ENCODE results near the gene SCFD1. TPM values are rescaled to one million over a fixed set of nuclear protein-coding genes. Genes with fewer than 3 reads are reported as not detected.

SCFD1 gene
- total and polyA plus RNA-seq, 10 of the 15 experiments (the other 5 are each of a cell fraction or from before 2014, with no cell fraction given) = 61.5 to 98.4 (median 82.5) TPM

GRCh38 chr14:30620178-30620577 lies 1.9 kb upstream of the SCFD1 start (continued):
- TF ChIP-seq PKNOX1 (IDR thresholded peaks at IDR 0.05) (peak; percentile 56; the same call in 1 of the 2 replicates), BCL11A (IDR thresholded peaks at IDR 0.05; ENCODE audit: low read depth, low read length) (peak; percentile 69), ZBTB33 (IDR thresholded peaks at IDR 0.05) (no peak), ELK1 (IDR thresholded peaks at IDR 0.05; ENCODE audit: low read depth, low read length) (no peak), USF1 (IDR thresholded peaks at IDR 0.05; ENCODE audit: borderline replicate concordance, extremely low read length, insufficient read depth, low read depth, low read length) (no peak), IKZF2 (IDR thresholded peaks at IDR 0.05) (peak; percentile 45 to 48; a peak in 3 of 4 replicates), EP300 (IDR thresholded peaks at IDR 0.05; ENCODE audit: borderline replicate concordance in 1 of 2, control insufficient read depth in 1 of 2, low read depth in 2 of 2, low read length in 2 of 2) (peak in 1 of 2 experiments; percentile 60; a peak in 2 of 4 replicates), IKZF1 (conservative IDR thresholded peaks at IDR 0.05) (peak; percentile 43; the same call in 1 of the 2 replicates), GABPA (IDR thresholded peaks at IDR 0.05; ENCODE audit: low read depth) (0 out of 2 replicates have a peak, but pooled peaks have one; percentile 12), MTA2 (IDR thresholded peaks at IDR 0.05; ENCODE audit: low read depth) (0 out of 2 replicates have a peak, but pooled peaks have one; percentile 63), RELB (IDR thresholded peaks at IDR 0.05; ENCODE audit: low read depth) (peak; percentile 50; the same call in 1 of the 2 replicates), ZBTB11 (CRISPR knock-in tag; IDR thresholded peaks at IDR 0.05) (no peak), SRF (IDR thresholded peaks at IDR 0.05; ENCODE audit: low read depth in 2 of 2, low read length in 2 of 2) (no peak), GATAD2B (conservative IDR thresholded peaks at IDR 0.05; ENCODE audit: low read depth) (no peak), POLR2A (IDR thresholded peaks at IDR 0.05; ENCODE audit: low read depth, low read length) (no peak), RELA (IDR thresholded peaks at IDR 0.05; ENCODE audit: borderline replicate concordance, partially characterized antibody) (no peak), ATF7 (IDR thresholded peaks at IDR 0.05; ENCODE audit: low read depth) (peak; percentile 72)
